HG02884 (cell line): ENCODE data around the gene CLIC6.
A peak's percentile ranks its signal among the peaks of the same experiment; 100 is the strongest.
"Not testable (repeated sequence)": the region's sequence is repeated elsewhere in the genome, so short reads cannot be mapped to it uniquely, and the experiment has no call there.

Experiments used
- ATAC-seq: cut with Tn5 transposase; IDR thresholded peaks from one replicate; pipeline ENCODE4 v1.9.1; 2021; ENCODE audit warnings: mild to moderate bottlenecking, moderate library complexity; ENCODE audit not compliant: unreplicated experiment

CLIC6 gene

DNA sequence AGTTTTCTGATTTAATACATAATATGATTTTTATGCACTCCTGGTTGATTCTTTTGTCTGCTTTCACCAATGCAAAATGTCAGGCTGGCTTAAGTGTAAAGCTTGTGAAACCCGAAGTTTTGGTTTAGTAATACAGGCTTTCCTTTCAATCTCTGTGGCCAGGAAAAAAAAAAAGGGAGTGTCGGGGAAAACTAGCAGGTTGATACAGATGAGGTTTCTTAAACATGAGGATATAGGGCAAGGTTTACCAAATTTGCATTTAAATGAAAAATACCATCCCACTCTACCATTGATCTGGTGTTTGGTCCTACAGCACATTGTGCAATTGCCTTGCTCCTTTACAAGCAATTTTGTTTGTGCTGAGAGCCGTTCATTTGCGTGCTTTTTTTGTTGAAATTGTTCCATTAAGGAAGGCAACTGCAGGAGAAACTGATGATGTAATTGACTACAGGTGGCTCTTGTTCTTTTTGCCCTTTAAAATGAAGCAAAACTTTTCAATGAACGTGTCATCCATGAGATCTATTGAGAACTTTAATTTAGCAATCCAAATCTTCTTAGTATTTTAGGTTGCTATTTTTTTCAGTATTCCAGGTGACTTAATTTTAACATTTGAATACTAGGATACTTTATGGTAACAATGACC lies 22.7 kb downstream of the CLIC6 start:
- no peak for ATAC-seq

DNA sequence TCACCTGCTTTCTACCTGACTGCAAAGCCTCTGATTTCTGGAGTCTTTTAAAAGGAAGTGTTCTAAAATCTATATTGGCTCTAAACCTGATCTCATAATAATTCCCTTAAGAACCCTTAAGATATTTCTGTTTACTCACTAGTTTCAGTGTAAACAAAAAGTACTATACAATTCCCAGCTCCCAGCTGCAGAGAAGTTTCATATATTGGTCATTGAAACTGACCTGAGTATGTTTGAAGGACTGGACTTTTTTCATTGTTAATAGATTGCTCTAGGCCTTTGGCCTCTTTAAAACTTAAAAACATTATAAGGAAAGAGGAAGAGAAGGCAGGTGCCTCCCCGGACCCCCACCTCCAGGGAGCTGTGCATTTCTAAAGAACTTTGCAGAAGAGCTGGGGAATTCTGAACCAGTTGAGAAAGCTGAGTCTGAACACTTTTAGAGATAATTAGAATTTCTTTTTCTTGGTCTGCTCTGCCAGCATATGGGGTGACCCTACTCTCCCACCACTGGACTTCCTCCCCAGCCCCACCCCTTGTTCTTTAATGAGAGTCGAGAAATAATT lies 23.7 kb downstream of the CLIC6 start:
- no peak for ATAC-seq

DNA sequence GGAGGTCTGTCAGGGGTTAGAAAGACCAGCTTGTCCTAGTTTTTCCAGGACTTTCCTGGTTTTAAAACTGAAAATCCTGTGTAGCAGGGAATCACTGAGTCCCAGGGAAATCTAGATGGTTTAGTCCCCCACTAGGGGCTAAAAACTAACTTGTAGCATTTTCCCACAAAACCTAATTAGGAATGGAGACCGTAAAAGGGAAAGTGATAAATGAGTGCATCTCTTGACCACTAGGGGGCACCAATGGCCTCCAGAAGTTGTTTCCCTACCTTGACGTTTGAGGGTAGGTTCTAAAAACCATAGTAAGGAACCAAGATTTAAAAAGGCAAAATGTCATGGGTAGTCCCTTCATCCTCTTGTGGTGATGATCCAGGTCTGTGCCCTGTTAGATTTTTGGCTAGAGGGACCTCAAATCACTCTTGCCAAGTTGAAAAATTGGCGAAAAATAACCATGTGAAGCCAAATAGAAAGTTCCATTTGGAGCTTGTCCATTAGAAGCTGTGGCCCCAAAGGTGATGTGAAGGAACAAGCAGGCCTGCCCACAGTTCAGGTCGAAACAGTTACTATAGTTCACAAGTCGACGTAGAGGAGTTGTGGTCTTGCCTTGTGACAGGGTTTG lies 24.5 kb downstream of the CLIC6 start:
- ATAC-seq, result no peak

DNA sequence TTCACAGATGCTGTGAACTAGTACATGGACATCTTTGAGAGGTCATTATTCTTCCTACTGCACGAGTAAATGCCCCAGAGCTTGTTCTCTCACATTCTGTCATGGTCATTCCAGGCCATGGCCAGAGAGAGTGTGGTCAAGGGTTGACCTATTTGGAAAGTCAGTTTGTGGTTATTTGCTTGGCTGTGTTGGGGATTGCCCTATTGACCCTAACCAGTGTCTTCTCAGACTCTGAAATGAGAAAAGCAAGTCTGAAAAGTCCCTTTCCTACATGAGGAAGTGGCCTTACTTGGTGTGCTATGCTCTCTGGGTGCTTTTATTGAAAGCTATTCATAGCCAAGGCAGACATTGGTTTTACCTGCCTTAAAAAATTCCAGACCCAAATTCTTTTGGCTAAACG lies 26.6 kb downstream of the CLIC6 start:
- ATAC-seq, result peak; percentile 70

DNA sequence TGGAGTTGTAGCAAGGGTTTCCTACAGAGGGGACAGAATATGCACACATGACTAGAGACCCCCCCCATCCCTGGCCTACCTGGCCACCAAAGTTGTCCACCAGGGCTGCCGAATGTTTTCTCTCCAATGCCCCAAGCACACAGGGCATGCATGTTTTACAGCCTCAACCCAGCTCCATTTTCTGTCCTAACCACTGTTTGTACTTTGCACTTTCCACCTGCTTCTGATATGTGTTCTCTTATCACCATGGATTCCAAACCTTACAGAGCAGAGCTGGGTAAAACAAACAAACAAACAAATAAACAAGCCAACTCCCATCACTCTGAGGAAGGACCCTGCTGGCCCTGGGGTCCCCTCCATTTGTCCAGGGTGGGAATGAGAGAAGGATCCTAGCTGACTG lies 27.3 kb downstream of the CLIC6 start:
- no peak for ATAC-seq

DNA sequence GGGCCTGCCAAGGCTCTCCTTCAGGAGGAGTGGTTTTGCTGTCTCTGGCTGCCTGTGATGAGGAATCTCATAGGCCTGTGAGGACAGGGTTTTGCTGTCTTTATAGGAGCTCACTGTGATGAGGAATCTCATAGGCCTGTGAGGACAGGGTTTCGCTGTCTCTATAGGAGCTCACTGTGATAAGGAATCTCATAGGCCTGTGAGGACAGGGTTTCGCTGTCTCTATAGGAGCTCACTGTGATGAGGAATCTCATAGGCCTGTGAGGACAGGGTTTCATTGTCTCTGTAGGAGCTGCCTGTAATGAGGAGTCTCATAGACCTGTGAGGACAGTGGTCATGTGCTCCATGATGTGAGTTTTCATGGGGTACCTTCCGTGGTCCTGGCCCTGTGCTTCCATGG lies 29.0 kb downstream of the CLIC6 start:
- no peak for ATAC-seq

DNA sequence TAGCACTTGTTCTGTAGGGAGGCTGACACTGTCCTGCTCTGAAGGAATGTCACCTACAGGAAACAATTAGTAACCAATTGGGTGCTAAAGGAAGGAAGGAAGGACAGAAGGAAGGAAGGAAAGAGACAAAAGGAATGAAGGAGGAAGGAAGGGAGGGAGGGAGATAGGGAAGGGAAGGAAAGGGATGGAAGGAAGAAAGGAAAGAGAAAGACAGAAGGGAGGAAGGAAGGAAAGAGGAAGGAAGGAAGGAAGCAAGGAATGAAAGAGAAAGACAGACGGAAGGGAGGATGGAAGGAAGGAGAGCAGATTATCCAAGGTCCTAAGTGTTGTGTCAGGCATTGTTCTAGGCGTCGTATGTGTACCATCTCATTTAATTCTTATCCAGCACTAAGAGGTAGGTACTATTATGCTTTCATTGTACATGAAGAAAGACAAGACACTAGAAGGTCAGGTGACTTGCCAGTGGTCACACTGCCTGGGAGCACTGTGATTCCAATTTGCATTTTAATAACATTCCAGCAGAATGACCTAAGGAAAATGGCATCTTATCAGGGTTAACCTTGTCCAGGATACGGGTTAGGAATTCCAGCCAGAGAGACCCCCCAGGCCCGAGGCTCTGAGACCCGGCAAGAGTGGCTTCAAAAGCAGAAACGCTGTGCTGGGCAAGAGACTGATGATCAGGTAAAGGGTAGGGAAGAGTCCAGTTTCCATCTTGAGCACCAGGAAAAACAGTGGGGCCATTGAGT lies 29.6 kb downstream of the CLIC6 start:
- no peak for ATAC-seq

DNA sequence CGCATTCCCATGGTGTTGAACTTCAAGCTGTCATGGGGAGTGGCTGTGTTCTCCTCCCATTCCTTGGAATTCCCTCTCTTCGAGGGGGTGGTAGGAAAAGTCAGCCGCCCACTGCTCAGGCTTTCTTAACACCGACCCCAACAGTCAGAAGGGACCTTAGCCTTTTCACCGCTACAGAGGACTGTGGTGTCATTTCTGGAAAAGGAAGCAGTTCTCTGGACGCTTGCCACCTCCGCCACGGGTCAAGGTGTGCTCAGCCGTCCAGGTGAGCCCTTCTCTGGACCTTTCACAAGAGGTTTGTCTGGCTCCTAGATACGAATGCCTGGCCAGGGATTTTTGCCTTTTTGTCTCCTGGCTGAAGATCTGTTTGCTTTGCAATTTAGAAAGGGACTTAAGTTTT lies 31.8 kb downstream of the CLIC6 start:
- ATAC-seq, result no peak

DNA sequence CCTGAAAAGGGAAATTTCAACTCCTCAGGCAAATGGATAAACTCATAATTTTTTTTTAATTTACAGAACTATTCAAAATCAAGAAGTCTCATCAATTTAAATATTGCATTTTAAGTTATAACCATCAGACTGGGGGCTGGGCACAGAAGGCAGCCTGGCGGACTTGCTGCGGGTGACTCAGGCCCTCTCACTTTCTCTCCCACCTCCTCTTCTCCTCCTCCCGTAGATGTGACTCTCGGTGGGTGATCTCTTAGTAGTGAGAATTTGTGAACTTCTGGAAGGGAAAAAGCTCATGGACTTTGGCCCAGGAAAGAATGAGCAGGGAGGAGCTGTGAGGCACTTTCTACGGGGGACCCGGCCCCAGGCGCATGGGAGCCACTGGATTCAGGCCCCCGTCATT lies 32.9 kb downstream of the CLIC6 start:
- no peak for ATAC-seq

DNA sequence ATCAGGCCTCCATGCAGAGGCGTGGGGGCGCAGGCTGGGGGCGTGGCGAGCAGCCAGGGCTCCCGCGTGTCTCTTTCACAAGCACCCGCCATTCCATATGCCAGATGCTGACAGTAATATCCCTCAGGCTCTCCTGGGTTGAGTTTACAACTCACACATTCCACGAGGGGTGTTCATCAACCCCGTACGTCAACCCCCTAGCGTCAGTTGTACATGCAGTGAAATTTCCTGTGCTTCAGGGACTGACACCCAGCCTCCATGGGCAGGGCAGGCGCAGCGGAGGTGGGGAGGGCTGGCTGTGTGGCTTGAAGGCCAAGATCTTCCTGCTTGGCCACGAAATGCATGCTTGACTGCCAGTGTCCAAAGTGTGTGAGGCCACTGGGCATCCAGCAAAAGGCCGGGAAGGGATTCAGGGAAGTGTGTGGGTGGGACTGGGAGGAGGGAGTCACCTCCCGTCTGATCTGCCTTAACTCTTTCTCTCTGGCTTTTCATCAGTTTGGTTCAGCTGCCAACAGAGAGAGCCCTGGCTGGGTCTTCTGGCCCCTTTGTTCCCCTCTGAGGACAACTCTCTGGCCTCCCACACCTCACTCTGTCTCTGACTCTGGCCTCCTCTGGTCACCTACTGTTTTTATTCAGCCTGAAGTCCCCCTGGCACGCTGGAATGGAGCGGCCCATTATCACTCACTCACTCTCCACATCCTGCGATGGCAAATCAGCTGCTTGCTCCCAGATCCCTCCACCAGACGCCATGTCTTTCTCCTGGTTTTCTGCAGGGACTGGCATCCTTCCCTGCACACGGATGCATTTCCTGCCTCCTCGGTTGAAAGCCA lies 33.8 kb downstream of the CLIC6 start:
- ATAC-seq, result no peak

DNA sequence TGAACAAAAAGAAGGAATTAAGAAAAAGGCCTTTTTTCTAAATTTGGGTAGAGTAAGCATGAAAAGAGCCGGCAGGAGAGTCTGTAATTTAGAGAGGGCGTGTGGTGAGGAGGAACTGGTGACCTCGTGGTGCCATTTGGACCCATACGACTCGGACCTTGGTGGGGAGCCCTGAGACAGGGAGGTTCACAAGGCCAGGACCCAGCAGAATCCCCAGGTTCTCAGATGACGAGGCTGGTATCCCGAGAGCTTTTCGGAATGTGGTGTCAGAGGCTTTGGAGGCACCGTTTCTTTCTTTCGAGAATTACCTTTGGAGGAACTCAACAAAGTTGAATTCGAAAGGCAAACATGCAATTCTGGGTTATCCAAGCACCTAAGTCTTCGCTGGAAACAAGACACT lies 34.8 kb downstream of the CLIC6 start:
- no peak for ATAC-seq

DNA sequence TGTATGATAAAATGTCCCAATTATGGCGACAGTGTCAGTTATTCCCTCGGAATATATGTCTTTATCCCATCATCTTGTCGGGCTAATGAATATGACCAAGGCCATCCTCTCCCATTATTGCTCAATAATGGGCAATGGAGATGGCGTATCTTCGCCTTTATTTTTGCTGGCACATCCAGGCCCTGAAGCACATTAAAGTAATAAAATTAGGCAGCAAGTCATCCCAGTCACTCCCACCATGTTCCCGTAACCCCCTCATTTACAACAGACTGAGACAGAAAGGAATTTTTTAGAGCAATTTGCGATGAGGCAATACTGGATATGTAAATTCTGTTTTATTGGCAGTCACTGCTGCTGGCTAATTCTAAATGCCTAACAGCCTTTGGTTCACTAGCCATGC lies 35.3 kb downstream of the CLIC6 start:
- no peak for ATAC-seq

DNA sequence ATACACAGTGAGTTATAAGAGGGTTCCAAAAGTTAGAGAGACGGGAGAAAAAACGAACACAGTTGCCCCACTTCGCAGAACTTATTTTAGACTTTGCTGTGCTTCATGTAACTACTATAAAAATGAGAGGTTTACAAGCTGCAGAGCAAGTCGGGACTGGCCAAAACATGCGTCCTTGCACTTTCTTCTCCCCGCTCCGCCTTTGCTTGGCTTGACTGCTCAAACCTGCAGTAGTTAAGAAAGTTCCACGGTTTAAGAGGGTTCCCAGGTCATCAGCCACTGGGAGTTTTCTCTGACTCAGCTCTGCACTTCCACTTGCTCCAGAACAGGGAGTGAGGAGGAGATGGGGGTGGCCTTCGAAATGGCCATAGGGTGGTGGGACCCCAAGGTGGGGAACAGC lies 36.2 kb downstream of the CLIC6 start:
- ATAC-seq, result no peak

DNA sequence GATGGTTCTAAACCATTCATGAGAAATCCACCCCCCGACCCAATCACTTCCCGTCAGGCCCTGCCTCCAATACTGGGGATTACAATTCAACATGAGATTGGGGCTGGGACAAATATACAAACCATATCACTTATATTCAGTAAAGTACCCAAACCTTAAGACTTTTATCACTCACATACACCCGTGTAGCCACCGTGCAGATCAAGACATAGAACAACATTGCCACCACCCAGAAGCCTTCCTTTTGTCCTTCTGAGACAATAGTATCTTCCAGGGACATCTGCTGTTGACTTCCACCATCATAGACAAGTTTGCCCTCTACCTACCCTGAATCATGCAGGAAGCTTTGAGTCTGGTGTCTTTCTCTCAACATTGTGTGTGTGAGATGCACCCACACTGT lies 37.5 kb downstream of the CLIC6 start:
- no peak for ATAC-seq

DNA sequence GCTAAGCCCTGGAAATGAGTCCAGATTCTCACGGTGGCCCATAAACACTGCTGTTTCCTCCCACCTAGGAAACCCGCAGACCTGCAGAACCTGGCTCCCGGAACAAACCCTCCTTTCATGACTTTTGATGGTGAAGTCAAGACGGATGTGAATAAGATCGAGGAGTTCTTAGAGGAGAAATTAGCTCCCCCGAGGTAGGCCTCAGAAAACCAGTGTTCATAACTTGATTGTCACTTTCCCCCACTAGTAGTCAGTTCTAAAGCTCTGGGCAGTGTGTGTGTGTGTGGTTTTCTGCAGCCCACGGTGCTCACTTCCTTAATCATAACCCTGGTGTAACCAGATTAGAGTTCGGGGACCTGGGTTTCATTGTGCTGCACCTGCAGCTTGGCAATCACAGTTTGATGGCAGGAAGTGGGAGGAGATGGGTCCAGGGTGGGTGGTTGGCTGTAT lies 39.1 kb downstream of the CLIC6 start:
- ATAC-seq, result peak; percentile 92

DNA sequence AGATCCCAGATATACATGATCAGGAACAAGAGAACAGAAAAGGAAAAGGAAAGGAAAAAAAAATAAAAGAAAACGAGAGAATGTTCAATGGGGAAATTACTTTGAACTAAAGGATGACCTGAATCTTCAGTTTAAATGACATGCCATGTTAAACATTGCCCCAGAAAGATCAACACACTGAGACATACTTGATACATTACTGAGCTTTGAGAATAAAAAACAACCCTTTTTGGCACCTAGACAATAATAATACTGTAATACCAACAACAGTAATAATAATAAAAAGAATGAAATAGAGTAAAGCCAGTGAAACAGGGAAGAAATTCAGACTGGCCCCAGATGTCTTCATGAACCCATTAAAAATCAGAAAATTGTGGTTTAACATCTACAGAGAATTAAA lies 44.8 kb downstream of the CLIC6 start:
- ATAC-seq, result no peak

DNA sequence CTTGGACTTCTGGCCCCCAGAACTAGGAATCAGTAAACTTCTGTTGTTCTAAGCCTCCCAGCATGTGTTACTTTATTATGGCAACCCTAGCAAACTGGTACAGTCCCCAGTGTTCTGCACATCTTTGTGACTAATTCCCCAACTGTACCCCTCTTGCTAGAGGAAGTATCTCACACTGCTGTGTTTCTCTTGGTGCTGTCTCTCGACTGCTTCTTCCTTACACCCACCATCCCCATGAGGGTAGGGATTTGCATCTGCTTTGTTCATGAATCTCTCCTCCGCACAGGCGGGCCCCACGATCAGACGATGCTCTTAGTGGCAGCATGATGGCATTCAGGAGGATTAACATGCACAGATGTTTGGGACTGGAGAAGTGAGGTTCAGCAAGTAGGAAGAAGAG lies 46.7 kb downstream of the CLIC6 start:
- ATAC-seq, result peak; percentile 87

DNA sequence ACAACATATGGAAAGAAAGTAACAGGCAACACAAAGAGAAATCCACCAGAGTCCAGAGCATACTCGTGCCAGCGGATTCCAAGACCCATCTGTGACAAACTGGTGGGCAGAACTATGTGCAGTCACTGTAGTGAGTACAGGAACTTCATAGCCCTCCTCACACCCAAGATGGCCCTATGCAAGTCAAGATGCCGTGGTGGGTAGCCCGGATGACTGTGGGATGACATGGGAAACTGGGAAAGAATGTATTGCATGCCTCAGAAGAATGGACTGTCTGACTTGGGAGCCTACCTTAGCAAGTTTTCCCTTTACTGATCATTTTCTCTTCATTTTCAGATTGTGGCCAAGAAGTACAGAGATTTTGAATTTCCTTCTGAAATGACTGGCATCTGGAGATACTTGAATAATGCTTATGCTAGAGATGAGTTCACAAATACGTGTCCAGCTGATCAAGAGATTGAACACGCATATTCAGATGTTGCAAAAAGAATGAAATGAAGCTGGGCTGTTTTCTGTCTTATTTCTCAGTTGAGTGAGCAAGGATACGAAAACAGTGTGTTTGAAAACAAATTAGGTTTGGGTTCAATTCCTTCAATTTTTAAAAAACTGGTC lies 47.3 kb downstream of the CLIC6 start:
- ATAC-seq, result no peak

DNA sequence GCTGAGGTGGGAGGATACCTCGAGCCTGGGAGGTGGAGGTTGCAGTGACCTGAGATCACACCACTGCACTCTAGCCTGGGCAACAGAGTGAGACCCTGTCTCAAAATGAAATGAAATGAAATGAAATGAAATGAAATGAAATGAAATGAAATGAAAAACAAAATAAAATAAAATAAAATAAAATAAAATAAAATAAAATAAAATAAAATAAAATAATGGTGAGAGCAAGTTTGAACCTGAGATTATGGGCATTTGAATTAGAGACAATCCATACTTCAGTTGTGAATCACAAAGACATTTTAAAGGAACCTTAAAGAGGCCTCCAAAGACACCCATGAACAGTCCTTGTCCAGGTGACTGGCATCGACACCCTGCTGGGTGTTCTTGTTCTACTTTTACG lies 49.7 kb downstream of the CLIC6 start:
- not testable (repeated sequence) for ATAC-seq

DNA sequence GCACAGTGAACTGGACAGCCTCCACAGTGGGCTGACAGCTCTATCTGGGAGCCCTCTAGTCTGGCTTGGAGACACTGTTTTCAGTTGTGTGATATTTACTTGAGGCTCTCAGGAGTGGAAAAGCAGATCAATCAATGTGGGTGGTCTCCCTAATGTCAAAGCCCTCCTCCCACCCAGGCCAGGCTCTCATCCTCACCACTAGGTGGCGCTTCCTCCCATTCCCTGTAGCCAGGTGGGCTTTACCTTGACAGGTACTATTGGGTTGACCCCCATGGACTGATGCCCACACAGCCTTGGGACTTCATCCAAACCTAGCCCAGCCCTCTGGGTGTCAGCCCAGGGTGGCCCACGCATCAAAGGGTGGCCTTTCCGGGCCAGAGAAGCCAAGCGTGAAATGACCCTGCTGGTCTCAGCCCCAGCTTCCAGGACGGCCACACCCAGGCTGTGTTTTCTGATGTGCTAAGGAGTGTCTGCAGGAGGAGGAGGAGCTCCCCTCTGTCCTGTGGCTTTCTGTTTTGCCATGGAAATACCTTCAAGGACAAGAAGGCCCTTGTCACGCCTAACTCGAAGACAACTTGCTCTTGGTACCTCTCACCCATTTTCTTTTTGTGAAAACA lies 54.0 kb downstream of the CLIC6 start:
- ATAC-seq, result no peak
